HG02678 (cell line): ENCODE data around the gene NFYC.

ENCODE experiments used
- ATAC-seq: cut with Tn5 transposase; IDR thresholded peaks from one replicate; pipeline ENCODE4 v1.9.1; 2021; ENCODE audit warnings: mild to moderate bottlenecking, moderate library complexity; ENCODE audit not compliant: unreplicated experiment

The NFYC gene

GRCh38 chr1:40794974-40795715 is 103.6 kb downstream of the NFYC start:
- ATAC-seq, result no peak

- no peak for ATAC-seq
Observed at GRCh38 chr1:40795811-40796586, 104.5 kb downstream of the NFYC start.

- ATAC-seq, result no peak
Observed at GRCh38 chr1:40796939-40797667, 105.6 kb downstream of the NFYC start.

- ATAC-seq, result no peak
Observed at GRCh38 chr1:40797668-40798010, 106.1 kb downstream of the NFYC start.

GRCh38 chr1:40798366-40799281 is 107.1 kb downstream of the NFYC start:
- ATAC-seq, result no peak

GRCh38 chr1:40799351-40799867 is 107.9 kb downstream of the NFYC start:
- ATAC-seq, result no peak

- no peak for ATAC-seq
Observed at GRCh38 chr1:40801742-40802077, 110.2 kb downstream of the NFYC start.

- peak; percentile 61 for ATAC-seq
Observed at GRCh38 chr1:40802078-40802741, 110.7 kb downstream of the NFYC start.

GRCh38 chr1:40802742-40803113 is 111.2 kb downstream of the NFYC start:
- ATAC-seq, result peak; percentile 7

GRCh38 chr1:40803447-40803846 is 111.9 kb downstream of the NFYC start:
- ATAC-seq, result no peak

- ATAC-seq, result no peak
Observed at GRCh38 chr1:40803902-40804301, 112.4 kb downstream of the NFYC start.

- ATAC-seq, result no peak
Observed at GRCh38 chr1:40806240-40806639, 114.7 kb downstream of the NFYC start.

- no peak for ATAC-seq
Observed at GRCh38 chr1:40806731-40807695, 115.5 kb downstream of the NFYC start.

GRCh38 chr1:40808002-40808401 is 116.5 kb downstream of the NFYC start:
- ATAC-seq, result no peak

- ATAC-seq, result no peak
Observed at GRCh38 chr1:40808444-40808843, 116.9 kb downstream of the NFYC start.

GRCh38 chr1:40808909-40809308 is 117.4 kb downstream of the NFYC start:
- no peak for ATAC-seq

GRCh38 chr1:40810927-40811326 is 119.4 kb downstream of the NFYC start:
- ATAC-seq, result no peak

- no peak for ATAC-seq
Observed at GRCh38 chr1:40815420-40815819, 123.9 kb downstream of the NFYC start.

GRCh38 chr1:40817791-40818263 is 126.3 kb downstream of the NFYC start:
- peak; percentile 20 for ATAC-seq
